CD4-positive, alpha-beta T cell (primary cell): ENCODE results near the gene JUN. TPM values are rescaled to one million over a fixed set of nuclear protein-coding genes. Genes with fewer than 3 reads are reported as not detected.

Source experiments
- ATAC-seq: fragments of 200-7000 bp; cut with Tn5 transposase; one replicate; pipeline ENCODE4 v1.10.0; 2022; ENCODE audit warnings: mild to moderate bottlenecking; ENCODE audit not compliant: poor library complexity
- CTCF ChIA-PET: fragments of 350-600 bp; sonication (Branson Sonifier 250); formaldehyde crosslinking; loops from one replicate; lab custom pipeline; 2021; ENCODE audit warnings: antibody characterized with exemption, inconsistent platforms; lab: Charles Lee
- POLR2A ChIA-PET: fragments of 350-600 bp; sonication (Branson Sonifier 250); formaldehyde crosslinking; loops from one replicate; lab custom pipeline; 2021; ENCODE audit warnings: antibody characterized with exemption, inconsistent platforms; lab: Charles Lee
- DNase-seq, 14 experiments: peaks; one replicate each; pipeline ENCODE4 v3.0.0-alpha.2; 2013 to 2020; ENCODE audit warnings: mixed read lengths in 2 of 14
- H3K27ac ChIP-seq, 2 donors: one replicate each; pipeline versions ENCODE4 v1.5.1 to v1.7.0; 2013; ENCODE audit warnings: low read length in 2 of 2, low read depth in 1 of 2, mild to moderate bottlenecking in 1 of 2
- H3K27me3 ChIP-seq, 2 experiments: 1 replicate in 1 of 2; 2 replicates in 1 of 2; pipeline versions ENCODE4 v1.6.1 to v1.7.0; 2013; ENCODE audit warnings: low read length in 2 of 2, control low read depth in 1 of 2, mild to moderate bottlenecking in 1 of 2, moderate library complexity in 1 of 2; ENCODE audit not compliant: insufficient read depth in 2 of 2, control insufficient read depth in 1 of 2
- H3K36me3 ChIP-seq: one replicate; pipeline ENCODE4 v1.6.1; 2013; ENCODE audit warnings: low read length, control low read depth; ENCODE audit not compliant: insufficient read depth
- H3K4me1 ChIP-seq: one replicate; pipeline ENCODE4 v1.6.1; 2013; ENCODE audit warnings: low read length, control low read depth; ENCODE audit not compliant: insufficient read depth
- H3K4me3 ChIP-seq: one replicate; pipeline ENCODE4 v1.5.1; 2013; ENCODE audit warnings: mild to moderate bottlenecking, low read length, moderate library complexity
- H3K9me3 ChIP-seq, 2 experiments: 1 replicate in 1 of 2; 2 replicates in 1 of 2; pipeline versions ENCODE4 v1.6.1 to v1.7.0; 2013; ENCODE audit warnings: low read length in 2 of 2, mild to moderate bottlenecking in 2 of 2, control low read depth in 1 of 2, moderate library complexity in 1 of 2; ENCODE audit not compliant: control insufficient read depth in 1 of 2, insufficient read depth in 1 of 2
- H3K27ac Mint-ChIP-seq: one replicate; pipeline ENCODE4 v1.8.0; 2020; ENCODE audit warnings: mixed read lengths
- H3K27me3 Mint-ChIP-seq: one replicate; pipeline ENCODE4 v1.8.0; 2021; ENCODE audit warnings: mixed read lengths
- H3K36me3 Mint-ChIP-seq: one replicate; pipeline ENCODE4 v1.8.0; 2021; ENCODE audit warnings: low read depth, mixed read lengths
- H3K4me1 Mint-ChIP-seq: one replicate; pipeline ENCODE4 v1.8.0; 2021; ENCODE audit warnings: low read depth, mixed read lengths
- H3K4me3 Mint-ChIP-seq: one replicate; pipeline ENCODE4 v1.8.0; 2020; ENCODE audit warnings: mild to moderate bottlenecking, mixed read lengths
- H3K9me3 Mint-ChIP-seq: one replicate; pipeline ENCODE4 v1.8.0; 2020; ENCODE audit warnings: mixed read lengths
- intact Hi-C, 2 experiments: fragments of 100-400 bp; cut with DNase I in 1 of 2; cut with micrococcal nuclease in 1 of 2; formaldehyde crosslinking; loops; one replicate each; pipeline versions ENCODE4 v1.15.1 to v1.9.0; 2023 to 2025; cut with DNase I, micrococcal nuclease
- total RNA-seq, 174 experiments: library from RNA in 2 of 174; stranded (reverse) in 2 of 174; gene quantifications; one replicate each; pipeline ENCODE4 v1.2.3 and lab custom pipeline; 2021 to 2026
- TF ChIP-seq, protein P1 (sequence below): fragments of 200-600 bp; IDR thresholded peaks from one replicate; pipeline ENCODE4 v1.8.0; 2022; ENCODE audit warnings: antibody characterized with exemption, mild to moderate bottlenecking

The JUN gene
- total RNA-seq, 2 experiments from 2014 or later, result 585 to 588 TPM

DNA sequence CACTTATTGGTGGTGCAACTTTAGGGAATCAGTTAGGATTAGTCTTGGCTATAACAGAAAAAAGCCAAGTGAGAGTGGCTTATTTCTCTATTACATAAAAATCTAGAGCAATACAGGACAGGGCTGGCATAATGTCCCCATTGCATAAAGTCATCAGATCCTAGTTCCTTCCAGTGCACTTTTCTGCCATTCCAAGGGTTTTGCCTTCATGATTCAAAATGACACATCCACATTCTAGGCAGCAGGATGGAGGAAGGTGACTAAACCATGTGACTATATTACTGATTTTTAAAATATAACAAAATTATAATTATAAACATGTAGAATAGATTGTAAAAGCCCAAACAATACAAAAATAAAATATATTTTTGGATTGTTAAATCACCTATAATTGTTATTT lies 18.8 kb downstream of the JUN start:
- H3K4me3 Mint-ChIP-seq, result no peak overlapping the region
- DNase-seq, result no peak
- TF ChIP-seq, protein P1, sequence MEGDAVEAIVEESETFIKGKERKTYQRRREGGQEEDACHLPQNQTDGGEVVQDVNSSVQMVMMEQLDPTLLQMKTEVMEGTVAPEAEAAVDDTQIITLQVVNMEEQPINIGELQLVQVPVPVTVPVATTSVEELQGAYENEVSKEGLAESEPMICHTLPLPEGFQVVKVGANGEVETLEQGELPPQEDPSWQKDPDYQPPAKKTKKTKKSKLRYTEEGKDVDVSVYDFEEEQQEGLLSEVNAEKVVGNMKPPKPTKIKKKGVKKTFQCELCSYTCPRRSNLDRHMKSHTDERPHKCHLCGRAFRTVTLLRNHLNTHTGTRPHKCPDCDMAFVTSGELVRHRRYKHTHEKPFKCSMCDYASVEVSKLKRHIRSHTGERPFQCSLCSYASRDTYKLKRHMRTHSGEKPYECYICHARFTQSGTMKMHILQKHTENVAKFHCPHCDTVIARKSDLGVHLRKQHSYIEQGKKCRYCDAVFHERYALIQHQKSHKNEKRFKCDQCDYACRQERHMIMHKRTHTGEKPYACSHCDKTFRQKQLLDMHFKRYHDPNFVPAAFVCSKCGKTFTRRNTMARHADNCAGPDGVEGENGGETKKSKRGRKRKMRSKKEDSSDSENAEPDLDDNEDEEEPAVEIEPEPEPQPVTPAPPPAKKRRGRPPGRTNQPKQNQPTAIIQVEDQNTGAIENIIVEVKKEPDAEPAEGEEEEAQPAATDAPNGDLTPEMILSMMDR, result no peak
- no peaks in the 10 kb centered on the region for H3K4me1 ChIP-seq
- ChIA-PET POLR2A (no interaction called here), CTCF (no interaction called here)
- H3K9me3 Mint-ChIP-seq, result no peaks in the 10 kb centered on the region
- ATAC-seq, result no peak
- no peaks in the 10 kb centered on the region for H3K36me3 ChIP-seq
- H3K27ac Mint-ChIP-seq, result no peak overlapping the region
- peaks cover 0 to 2% of the 10 kb centered on the region in 2 experiments for H3K27me3 ChIP-seq
- H3K27ac ChIP-seq, result no peak overlapping the region
- no peak overlapping the region for H3K4me3 ChIP-seq
- intact Hi-C loops, result no loop called here
- H3K9me3 ChIP-seq, result no peaks in the 10 kb centered on the region
- no peaks in the 10 kb centered on the region for H3K27me3 Mint-ChIP-seq
- H3K36me3 Mint-ChIP-seq, result no peaks in the 10 kb centered on the region
- no peaks in the 10 kb centered on the region for H3K4me1 Mint-ChIP-seq

DNA sequence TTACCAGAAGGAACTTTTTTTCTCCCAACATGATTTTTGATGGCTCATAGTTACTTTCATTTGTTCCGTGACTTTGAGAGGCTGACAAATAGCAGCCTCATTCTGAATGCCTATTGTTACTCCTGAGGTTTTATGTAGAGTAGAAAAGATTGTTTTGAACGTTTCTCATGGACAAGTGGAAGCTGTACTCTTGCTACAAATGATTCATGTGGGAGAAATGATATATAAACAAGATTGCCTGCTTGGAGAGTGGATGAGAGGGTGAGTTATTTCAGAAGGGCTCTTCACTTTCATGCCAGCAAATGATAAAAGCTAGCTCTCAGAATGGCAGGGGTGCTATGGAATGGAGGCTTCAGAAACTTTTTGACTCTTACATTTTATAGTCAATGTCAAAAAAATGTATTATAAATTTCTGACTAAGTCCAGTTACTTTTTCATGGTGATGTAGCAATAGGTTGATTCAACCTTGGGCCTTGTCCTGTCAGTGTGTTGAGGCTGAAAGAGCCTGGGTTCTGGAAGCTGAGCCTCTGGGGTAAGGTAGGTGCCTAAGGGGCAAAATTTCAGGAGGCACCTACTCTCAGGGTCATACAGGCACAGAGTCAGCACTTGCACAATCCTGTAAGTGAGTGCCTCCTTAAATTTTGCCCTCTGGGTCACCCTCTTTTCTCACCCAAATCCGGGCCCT lies 19.4 kb downstream of the JUN start:
- DNase-seq, result no peak

DNA sequence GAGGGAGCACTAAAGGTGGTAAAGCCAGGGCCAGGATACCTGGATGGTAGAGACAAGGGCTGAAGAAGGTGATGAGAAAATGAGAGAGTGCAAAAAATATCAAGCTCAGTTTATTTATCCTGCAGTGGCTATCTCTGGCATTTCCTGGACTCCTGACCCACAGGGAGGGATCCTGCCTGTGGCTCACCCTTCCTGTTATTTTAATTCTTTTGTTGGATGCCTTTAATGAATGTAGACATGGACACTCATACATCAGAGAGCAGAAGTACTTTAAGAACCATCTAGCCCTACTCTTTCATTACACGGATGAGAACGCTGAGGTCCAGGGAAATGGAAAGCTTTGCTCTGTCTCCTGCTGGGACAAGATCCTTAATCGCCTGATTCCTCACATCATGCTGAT lies 20.6 kb downstream of the JUN start:
- intact Hi-C loops, result no loop called here
- H3K9me3 ChIP-seq, result no peaks in the 10 kb centered on the region
- CTCF ChIA-PET, result no interaction called here
- H3K36me3 ChIP-seq, result no peaks in the 10 kb centered on the region
- H3K27me3 Mint-ChIP-seq, result no peaks in the 10 kb centered on the region
- no peaks in the 10 kb centered on the region for H3K4me1 ChIP-seq
- no peaks in the 10 kb centered on the region for H3K36me3 Mint-ChIP-seq
- no peak overlapping the region for H3K4me3 ChIP-seq
- DNase-seq, result no peak
- POLR2A ChIA-PET, result interaction anchor here (0.6 kb wide), 1 partner anchor 592 kb away, joined by 4 read pairs; no protein-coding TSS in a partner anchor
- no peak for ATAC-seq
- H3K4me1 Mint-ChIP-seq, result no peaks in the 10 kb centered on the region
- no peak overlapping the region for H3K27ac ChIP-seq
- H3K27me3 ChIP-seq, result no peaks in the 10 kb centered on the region
- H3K9me3 Mint-ChIP-seq, result no peaks in the 10 kb centered on the region
- no peak overlapping the region for H3K4me3 Mint-ChIP-seq
- H3K27ac Mint-ChIP-seq, result no peak overlapping the region
- TF ChIP-seq, protein P1, result no peak

More for the DNA sequence above, 19.4 kb downstream of the JUN start:
- Mint-ChIP-seq H3K27me3 (no peaks in the 10 kb centered on the region), H3K9me3 (no peaks in the 10 kb centered on the region), H3K27ac (no peak overlapping the region), H3K36me3 (no peaks in the 10 kb centered on the region), H3K4me3 (no peak overlapping the region), H3K4me1 (no peaks in the 10 kb centered on the region)
- TF ChIP-seq, protein P1, result no peak
- CTCF ChIA-PET, result no interaction called here
- no peaks in the 10 kb centered on the region for H3K4me1 ChIP-seq
- no peak overlapping the region for H3K4me3 ChIP-seq
- H3K36me3 ChIP-seq, result no peaks in the 10 kb centered on the region
- no peak overlapping the region for H3K27ac ChIP-seq
- no peaks in the 10 kb centered on the region for H3K9me3 ChIP-seq
- H3K27me3 ChIP-seq, result no peaks in the 10 kb centered on the region
- POLR2A ChIA-PET, result no interaction called here
- intact Hi-C loops, result no loop called here
- no peak for ATAC-seq
